Measurements from ENCODE around the gene ABCG4.
A peak's percentile ranks its signal among the peaks of the same experiment; 100 is the strongest.

The ABCG4 gene

DNA sequence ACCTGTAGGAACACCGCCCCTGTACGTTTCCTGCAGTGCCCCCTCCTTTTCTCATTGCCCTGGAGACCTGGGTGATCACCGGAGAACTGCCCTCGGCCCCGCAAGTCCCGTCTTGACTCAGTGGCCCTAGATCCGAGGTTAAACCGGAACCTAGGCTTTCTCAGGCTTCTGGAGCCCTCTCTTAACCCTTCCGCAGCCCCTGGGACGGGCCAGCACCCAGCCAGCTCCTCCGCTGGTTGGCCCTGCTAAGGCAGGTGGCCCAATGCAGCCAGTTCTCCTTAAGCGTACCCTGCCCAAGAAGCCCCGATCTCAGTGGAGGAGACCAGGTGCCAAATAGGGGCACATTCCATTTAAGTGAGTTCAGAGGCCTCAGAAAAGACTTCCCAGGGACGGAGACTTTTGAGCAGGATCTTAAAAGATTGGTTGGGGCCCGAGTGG, 20.4 kb downstream of the ABCG4 start:
- in situ Hi-C loops (cut with HindIII; ENCODE audit: low sequenced_read_pairs) = no loop called here
- peak overlapping the region; percentile 47 for H3K4me3 ChIP-seq (ENCODE audit: low read depth, low read length)
- peak; percentile 29 for DNase-seq (ENCODE audit: low read depth, low spot score)
- no peak for TF ChIP-seq CTCF (IDR thresholded peaks at IDR 0.05; ENCODE audit: low read depth, low read length)

DNA sequence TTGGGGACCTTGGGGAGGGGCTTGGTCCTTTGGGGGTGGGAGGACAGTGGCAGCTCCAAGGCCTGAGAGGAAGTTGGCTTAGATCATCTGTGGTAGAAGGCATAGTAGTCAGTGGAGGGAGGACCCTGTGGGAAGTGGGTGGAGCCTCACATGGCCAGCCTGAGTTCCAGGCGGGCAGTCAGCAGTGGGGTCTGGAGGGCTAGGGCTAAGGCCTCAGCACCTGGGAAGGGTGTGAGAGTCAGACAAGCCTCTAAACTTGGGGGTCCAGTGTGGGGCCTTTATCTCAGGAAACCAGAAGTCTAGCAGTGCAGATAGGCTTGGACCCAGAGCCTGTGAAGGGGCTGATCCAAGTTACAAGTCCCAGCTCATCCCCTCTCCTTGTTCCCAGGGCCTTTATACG, 23.7 kb downstream of the ABCG4 start:
- in situ Hi-C loops (cut with HindIII; ENCODE audit: low sequenced_read_pairs) = no loop called here
- no peak for TF ChIP-seq CTCF (IDR thresholded peaks at IDR 0.05; ENCODE audit: low read depth, low read length)
- no peak overlapping the region for H3K4me3 ChIP-seq (ENCODE audit: low read depth, low read length)
- DNase-seq (ENCODE audit: low read depth, low spot score) = no peak

DNA sequence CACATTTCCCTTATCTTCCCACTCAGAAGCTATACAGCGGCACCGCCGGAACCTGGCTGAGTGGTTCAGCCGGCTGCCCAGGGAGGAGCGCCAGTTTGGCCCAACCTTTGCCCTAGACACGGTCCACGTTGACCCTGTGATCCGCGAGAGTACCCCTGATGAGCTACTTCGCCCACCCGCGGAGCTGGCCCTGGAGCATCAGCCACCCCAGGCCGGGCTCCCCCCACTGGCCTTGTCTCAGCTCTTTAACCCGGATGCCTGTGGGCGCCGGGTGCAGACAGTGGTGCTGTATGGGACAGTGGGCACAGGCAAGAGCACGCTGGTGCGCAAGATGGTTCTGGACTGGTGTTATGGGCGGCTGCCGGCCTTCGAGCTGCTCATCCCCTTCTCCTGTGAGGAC, 24.6 kb downstream of the ABCG4 start:
- H3K4me3 ChIP-seq (ENCODE audit: low read depth, low read length) = no peak overlapping the region
- TF ChIP-seq CTCF (IDR thresholded peaks at IDR 0.05; ENCODE audit: low read depth, low read length) = no peak
- in situ Hi-C loops (cut with HindIII; ENCODE audit: low sequenced_read_pairs) = no loop called here
- no peak for DNase-seq (ENCODE audit: low read depth, low spot score)

- no peak for TF ChIP-seq CTCF (IDR thresholded peaks at IDR 0.05; ENCODE audit: low read depth, low read length)
- DNase-seq (ENCODE audit: low read depth, low spot score) = peak; percentile 33
- H3K4me3 ChIP-seq (ENCODE audit: low read depth, low read length) = no peak overlapping the region
- in situ Hi-C loops (cut with HindIII; ENCODE audit: low sequenced_read_pairs) = no loop called here
Observed at GRCh38 chr11:119175493-119176077, 26.7 kb downstream of the ABCG4 start.

DNA sequence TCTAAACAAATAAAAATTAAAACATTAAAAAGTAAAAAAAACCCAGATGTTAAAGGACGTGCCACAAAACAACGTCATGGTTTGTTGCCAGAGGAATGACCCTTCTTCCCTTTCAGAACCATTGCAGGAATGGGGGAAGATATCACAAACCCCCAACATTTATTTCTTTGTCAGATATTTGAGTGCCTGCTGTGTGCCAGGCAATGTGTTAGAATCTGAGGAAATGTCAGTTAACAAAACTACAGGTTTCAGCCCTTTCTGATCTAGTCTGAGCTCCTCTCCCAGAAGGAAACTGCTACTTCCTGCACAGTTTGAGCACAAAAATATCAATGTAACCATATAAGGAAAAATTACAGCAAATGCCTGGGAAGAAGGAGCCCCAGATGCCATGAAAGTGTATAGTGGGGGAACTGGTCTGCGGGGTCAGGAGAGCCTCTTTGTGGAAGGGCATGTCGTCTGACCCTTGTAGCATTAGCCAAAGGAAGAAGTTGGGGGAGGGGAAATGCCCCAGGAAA, 29.4 kb downstream of the ABCG4 start:
- no peak for TF ChIP-seq CTCF (IDR thresholded peaks at IDR 0.05; ENCODE audit: low read depth, low read length)
- no peak for DNase-seq (ENCODE audit: low read depth, low spot score)
- in situ Hi-C loops (cut with HindIII; ENCODE audit: low sequenced_read_pairs) = no loop called here
- H3K4me3 ChIP-seq (ENCODE audit: low read depth, low read length) = no peak overlapping the region

- in situ Hi-C loops (cut with HindIII; ENCODE audit: low sequenced_read_pairs) = no loop called here
- no peak overlapping the region for H3K4me3 ChIP-seq (ENCODE audit: low read depth, low read length)
- no peak for DNase-seq (ENCODE audit: low read depth, low spot score)
- no peak for TF ChIP-seq CTCF (IDR thresholded peaks at IDR 0.05; ENCODE audit: low read depth, low read length)
Observed at GRCh38 chr11:119179342-119179741, 30.5 kb downstream of the ABCG4 start.

All from astrocyte of the spinal cord (primary cell).